SK-N-SH (cell line): Measurements from ENCODE around the gene CKS1B. TPM values are rescaled to one million over a fixed set of nuclear protein-coding genes. Genes with fewer than 3 reads are reported as not detected.

Experiments used
- CTCF ChIA-PET: fragments of 300-600, 350-600 bp; formaldehyde crosslinking; extraction: SDS; loops from one replicate; lab custom pipeline; 2021; lab: Yijun Ruan, JAX
- POLR2A ChIA-PET: fragments of 350-600 bp; sonication (Branson Sonifier 250); formaldehyde crosslinking; extraction: SDS; loops from one replicate; lab custom pipeline; 2020; ENCODE audit warnings: antibody characterized with exemption, inconsistent platforms; lab: Yijun Ruan, JAX
- DNase-seq: peaks from one replicate; pipeline ENCODE4 v3.0.0; 2012
- H2AFZ ChIP-seq: fragments of 200-600 bp; sonication (generic); 2 replicates; pipeline ENCODE4 v1.8.1; 2016; ENCODE audit warnings: antibody characterized with exemption, mild to moderate bottlenecking, low read depth
- H3F3A ChIP-seq: fragments of 200-600 bp; sonication (generic); replicated peaks from 2 replicates; pipeline ENCODE3; 2016; ENCODE audit warnings: antibody characterized with exemption, mild to moderate bottlenecking; ENCODE audit not compliant: insufficient read depth
- H3K27ac ChIP-seq, 2 experiments: fragments of 200-500 bp in 1 of 2; fragments of 200-600 bp in 1 of 2; sonication (Bioruptor generic) in 1 of 2; sonication (generic), shearing (Covaris generic) in 1 of 2; 2 replicates each; pipeline versions ENCODE4 v1.5.1 to v1.6.1; 2014 to 2016; ENCODE audit warnings: low read depth in 2 of 2, inconsistent platforms in 1 of 2, low read length in 1 of 2, mild to moderate bottlenecking in 1 of 2, mixed read lengths in 1 of 2
- H3K27me3 ChIP-seq: fragments of 200-600 bp; sonication (generic), shearing (Covaris generic); 2 replicates; pipeline ENCODE4 v1.6.1; 2016; ENCODE audit warnings: mixed run types; ENCODE audit not compliant: insufficient read depth
- H3K36me3 ChIP-seq, 2 experiments: fragments of 200-500 bp in 1 of 2; fragments of 200-600 bp in 1 of 2; sonication (Bioruptor generic) in 1 of 2; sonication (generic) in 1 of 2; replicated peaks in 1 of 2; 2 replicates each; pipeline versions ENCODE3 to v1.5.1; 2014 to 2016; ENCODE audit warnings: low read length in 1 of 2, mild to moderate bottlenecking in 1 of 2; ENCODE audit not compliant: insufficient read depth in 2 of 2, control insufficient read depth in 1 of 2
- H3K4me1 ChIP-seq, 2 experiments: fragments of 200-500 bp in 1 of 2; fragments of 200-600 bp in 1 of 2; sonication (Bioruptor generic) in 1 of 2; sonication (generic), shearing (Covaris generic) in 1 of 2; 2 replicates each; pipeline versions ENCODE4 v1.5.1 to v1.6.1; 2014 to 2016; ENCODE audit warnings: low read depth in 1 of 2, low read length in 1 of 2, mixed run types in 1 of 2; ENCODE audit not compliant: insufficient read depth in 2 of 2, control insufficient read depth in 1 of 2
- H3K4me2 ChIP-seq: fragments of 200-600 bp; sonication (generic), shearing (Covaris generic); 2 replicates; pipeline ENCODE4 v1.6.1; 2017; ENCODE audit warnings: mixed run types
- H3K4me3 ChIP-seq, 2 experiments: fragments of 200-500 bp in 1 of 2; fragments of 200-600 bp in 1 of 2; sonication (Bioruptor generic) in 1 of 2; sonication (generic), shearing (Covaris generic) in 1 of 2; 2 replicates each; pipeline versions ENCODE4 v1.5.1 to v1.8.1; 2014 to 2016; ENCODE audit warnings: low read depth in 2 of 2, inconsistent platforms in 1 of 2, low read length in 1 of 2, mild to moderate bottlenecking in 1 of 2, mixed read lengths in 1 of 2, moderate library complexity in 1 of 2
- H3K79me2 ChIP-seq: fragments of 200-600 bp; sonication (generic); 2 replicates; pipeline ENCODE4 v1.8.1; 2017; ENCODE audit warnings: mild to moderate bottlenecking; ENCODE audit not compliant: insufficient read depth
- H3K9ac ChIP-seq: fragments of 200-600 bp; sonication (generic); 2 replicates; pipeline ENCODE4 v1.6.1; 2017; ENCODE audit warnings: mixed run types
- H3K9me2 ChIP-seq: fragments of 200-600 bp; sonication (generic); 2 replicates; pipeline ENCODE4 v1.6.1; 2017; ENCODE audit warnings: mixed run types
- H3K9me3 ChIP-seq: fragments of 200-600 bp; sonication (generic); 2 replicates; pipeline ENCODE4 v1.6.1; 2017; ENCODE audit warnings: mixed run types, mild to moderate bottlenecking, moderate library complexity
- H4K20me1 ChIP-seq: fragments of 200-600 bp; sonication (generic); 2 replicates; pipeline ENCODE4 v1.6.1; 2017; ENCODE audit warnings: mild to moderate bottlenecking, mixed run types; ENCODE audit not compliant: insufficient read depth
- EZH2phosphoT487 ChIP-seq: fragments of 200-600 bp; sonication (generic); IDR thresholded peaks from 2 replicates; pipeline ENCODE4 v1.6.1; 2017; ENCODE audit warnings: low read depth, mixed run types, mild to moderate bottlenecking, antibody characterized with exemption, moderate library complexity, borderline replicate concordance
- FOSL2 ChIP-seq: IDR thresholded peaks from 2 replicates; pipeline ENCODE4 v1.4.0; 2012; ENCODE audit warnings: low read depth, mild to moderate bottlenecking, moderate library complexity, borderline replicate concordance
- GABPA ChIP-seq: IDR thresholded peaks from 2 replicates; pipeline ENCODE4 v1.4.0; 2012; ENCODE audit warnings: low read depth, mild to moderate bottlenecking
- MAX ChIP-seq: IDR thresholded peaks from 2 replicates; pipeline ENCODE4 v1.4.0; 2012; ENCODE audit warnings: low read depth
- NFIC ChIP-seq: IDR thresholded peaks from 2 replicates; pipeline ENCODE4 v1.4.0; 2012; ENCODE audit warnings: borderline replicate concordance
- NRF1 ChIP-seq: IDR thresholded peaks from 2 replicates; pipeline ENCODE4 v1.6.1; 2012; ENCODE audit warnings: low read depth, mild to moderate bottlenecking, low read length
- RCOR1 ChIP-seq: fragments of 150-350 bp; IDR thresholded peaks from 2 replicates; pipeline ENCODE4 v1.6.1; 2017; ENCODE audit warnings: antibody characterized with exemption, low read length
- RFX5 ChIP-seq: IDR thresholded peaks from 2 replicates; pipeline ENCODE4 v1.6.1; 2012; ENCODE audit warnings: mild to moderate bottlenecking, improper control_type of control experiment, low read length
- SIN3A ChIP-seq: IDR thresholded peaks from 2 replicates; pipeline ENCODE4 v1.6.1; 2012; ENCODE audit warnings: low read depth, mild to moderate bottlenecking, low read length, moderate library complexity, borderline replicate concordance
- SMC3 ChIP-seq: IDR thresholded peaks from 2 replicates; pipeline ENCODE4 v1.6.1; 2012; ENCODE audit warnings: low read depth, low read length, improper control_type of control experiment
- TAF1 ChIP-seq: IDR thresholded peaks from 2 replicates; pipeline ENCODE4 v1.6.1; 2012; ENCODE audit warnings: low read depth, mild to moderate bottlenecking, low read length, moderate library complexity, borderline replicate concordance
- TCF12 ChIP-seq: IDR thresholded peaks from 2 replicates; pipeline ENCODE4 v1.4.0; 2012
- TEAD4 ChIP-seq: IDR thresholded peaks from 2 replicates; pipeline ENCODE4 v1.4.0; 2012; ENCODE audit warnings: mild to moderate bottlenecking, borderline replicate concordance; ENCODE audit not compliant: insufficient read depth
- WGBS: methylation state at CpG from one replicate; pipeline ENCODE4 v1.1.6; 2017; ENCODE audit warnings: low lambda C conversion rate; 5-methylcytosine and 5-hydroxymethylcytosine counted together
- polyA plus RNA-seq, 3 experiments: library from polyadenylated mRNA; depleted of rRNA; stranded (reverse); fragments of >200 nt; gene quantifications; 2 replicates each; pipeline ENCODE4 v1.2.3, GENCODE V29; 2012
- TF ChIP-seq, protein P1 (sequence below): fragments of 150-350 bp; IDR thresholded peaks from 2 replicates; pipeline ENCODE4 v1.6.1; 2017; ENCODE audit warnings: antibody characterized with exemption, low read length, low read depth, borderline replicate concordance
- TF ChIP-seq, protein P2 (sequence below): IDR thresholded peaks from 2 replicates; pipeline ENCODE4 v1.6.1; 2012; ENCODE audit warnings: mild to moderate bottlenecking, low read depth, low read length, moderate library complexity
- TF ChIP-seq, protein P3 (sequence below): IDR thresholded peaks from 2 replicates; pipeline ENCODE4 v1.4.0; 2012; ENCODE audit warnings: low read depth, borderline replicate concordance

CKS1B gene
- polyA plus RNA-seq, 1 of the 3 experiments (the other 2 are of a cell fraction) = 308 TPM

DNA sequence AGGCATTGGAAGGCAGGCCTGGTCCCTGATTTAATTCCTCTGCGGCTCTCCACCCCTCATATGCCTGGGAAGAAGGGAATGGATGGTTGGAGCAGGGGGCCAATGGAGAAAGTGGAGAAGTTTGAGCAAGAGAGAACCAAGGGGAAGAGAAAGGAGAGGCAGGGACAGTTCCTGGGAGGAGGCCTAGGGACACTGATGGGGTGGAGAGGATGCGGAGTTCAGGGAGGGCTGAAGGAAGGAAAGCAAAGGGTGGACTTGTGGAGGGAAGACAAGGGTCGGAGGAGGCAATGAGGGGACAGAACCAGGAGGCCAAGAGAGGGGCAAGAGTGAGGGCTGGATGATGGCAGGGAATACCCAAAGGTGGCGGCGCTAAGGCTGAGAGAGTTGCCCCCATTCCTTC lies 35.3 kb downstream of the CKS1B start:
- DNase-seq = no peak
- Histone ChIP-seq H3K79me2 (peaks cover 12% of the 10 kb centered on the region), H3K36me3 (peaks cover 0 to 12% of the 10 kb centered on the region in 2 experiments), H3K4me1 (peaks cover 3 to 20% of the 10 kb centered on the region in 2 experiments; a peak in 3 of 4 replicates), H2AFZ (no peak overlapping the region), H3K4me3 (no peak overlapping the region), H3K27ac (no peak overlapping the region), H3K9ac (no peak overlapping the region), H4K20me1 (peaks cover 3% of the 10 kb centered on the region; the same call in 1 of the 2 replicates), H3K9me2 (no peaks in the 10 kb centered on the region), H3K9me3 (no peaks in the 10 kb centered on the region), H3K4me2 (no peak overlapping the region), H3F3A (peaks cover 2% of the 10 kb centered on the region), H3K27me3 (no peaks in the 10 kb centered on the region)
- POLR2A ChIA-PET = no interaction called here
- CTCF ChIA-PET = interaction anchor here (1.1 to 4.4 kb wide), 3 partner anchors 7 to 13 kb away, joined by 5 to 37 read pairs (median 8); no protein-coding TSS in a partner anchor
- TF ChIP-seq NFIC = no peak
- no peak for TF ChIP-seq RCOR1
- no peak for TF ChIP-seq SIN3A
- no peak for TF ChIP-seq EZH2phosphoT487
- TF ChIP-seq GABPA = no peak
- TF ChIP-seq RFX5 = no peak
- TF ChIP-seq, protein P1, sequence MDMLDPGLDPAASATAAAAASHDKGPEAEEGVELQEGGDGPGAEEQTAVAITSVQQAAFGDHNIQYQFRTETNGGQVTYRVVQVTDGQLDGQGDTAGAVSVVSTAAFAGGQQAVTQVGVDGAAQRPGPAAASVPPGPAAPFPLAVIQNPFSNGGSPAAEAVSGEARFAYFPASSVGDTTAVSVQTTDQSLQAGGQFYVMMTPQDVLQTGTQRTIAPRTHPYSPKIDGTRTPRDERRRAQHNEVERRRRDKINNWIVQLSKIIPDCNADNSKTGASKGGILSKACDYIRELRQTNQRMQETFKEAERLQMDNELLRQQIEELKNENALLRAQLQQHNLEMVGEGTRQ = no peak
- no peak for TF ChIP-seq MAX
- TF ChIP-seq, protein P2, sequence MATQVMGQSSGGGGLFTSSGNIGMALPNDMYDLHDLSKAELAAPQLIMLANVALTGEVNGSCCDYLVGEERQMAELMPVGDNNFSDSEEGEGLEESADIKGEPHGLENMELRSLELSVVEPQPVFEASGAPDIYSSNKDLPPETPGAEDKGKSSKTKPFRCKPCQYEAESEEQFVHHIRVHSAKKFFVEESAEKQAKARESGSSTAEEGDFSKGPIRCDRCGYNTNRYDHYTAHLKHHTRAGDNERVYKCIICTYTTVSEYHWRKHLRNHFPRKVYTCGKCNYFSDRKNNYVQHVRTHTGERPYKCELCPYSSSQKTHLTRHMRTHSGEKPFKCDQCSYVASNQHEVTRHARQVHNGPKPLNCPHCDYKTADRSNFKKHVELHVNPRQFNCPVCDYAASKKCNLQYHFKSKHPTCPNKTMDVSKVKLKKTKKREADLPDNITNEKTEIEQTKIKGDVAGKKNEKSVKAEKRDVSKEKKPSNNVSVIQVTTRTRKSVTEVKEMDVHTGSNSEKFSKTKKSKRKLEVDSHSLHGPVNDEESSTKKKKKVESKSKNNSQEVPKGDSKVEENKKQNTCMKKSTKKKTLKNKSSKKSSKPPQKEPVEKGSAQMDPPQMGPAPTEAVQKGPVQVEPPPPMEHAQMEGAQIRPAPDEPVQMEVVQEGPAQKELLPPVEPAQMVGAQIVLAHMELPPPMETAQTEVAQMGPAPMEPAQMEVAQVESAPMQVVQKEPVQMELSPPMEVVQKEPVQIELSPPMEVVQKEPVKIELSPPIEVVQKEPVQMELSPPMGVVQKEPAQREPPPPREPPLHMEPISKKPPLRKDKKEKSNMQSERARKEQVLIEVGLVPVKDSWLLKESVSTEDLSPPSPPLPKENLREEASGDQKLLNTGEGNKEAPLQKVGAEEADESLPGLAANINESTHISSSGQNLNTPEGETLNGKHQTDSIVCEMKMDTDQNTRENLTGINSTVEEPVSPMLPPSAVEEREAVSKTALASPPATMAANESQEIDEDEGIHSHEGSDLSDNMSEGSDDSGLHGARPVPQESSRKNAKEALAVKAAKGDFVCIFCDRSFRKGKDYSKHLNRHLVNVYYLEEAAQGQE = no peak
- TF ChIP-seq TAF1 = no peak
- no peak for TF ChIP-seq TEAD4
- TF ChIP-seq TCF12 = no peak
- TF ChIP-seq NRF1 = no peak
- no peak for TF ChIP-seq FOSL2
- TF ChIP-seq SMC3 = no peak
- TF ChIP-seq, protein P3, sequence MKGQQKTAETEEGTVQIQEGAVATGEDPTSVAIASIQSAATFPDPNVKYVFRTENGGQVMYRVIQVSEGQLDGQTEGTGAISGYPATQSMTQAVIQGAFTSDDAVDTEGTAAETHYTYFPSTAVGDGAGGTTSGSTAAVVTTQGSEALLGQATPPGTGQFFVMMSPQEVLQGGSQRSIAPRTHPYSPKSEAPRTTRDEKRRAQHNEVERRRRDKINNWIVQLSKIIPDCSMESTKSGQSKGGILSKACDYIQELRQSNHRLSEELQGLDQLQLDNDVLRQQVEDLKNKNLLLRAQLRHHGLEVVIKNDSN = no peak
- 97% methylated on average over 5 of the region's 5 CpGs for WGBS
